Testis (tissue), 2 donors: ENCODE measurements around the gene PCCA.

Source experiments
- POLR2A ChIP-seq: fragments of 450-650 bp; IDR thresholded peaks from one replicate; pipeline ENCODE4 v1.6.1; 2017; ENCODE audit warnings: antibody characterized with exemption, mild to moderate bottlenecking, moderate library complexity
- TF ChIP-seq, protein P1 (sequence below), 3 experiments: fragments of 450-650 bp in 2 of 3; fragments of 200-600 bp in 1 of 3; sonication (generic) in 1 of 3; IDR thresholded peaks; one replicate each; pipeline ENCODE4 v1.5.1; 2016 to 2019; ENCODE audit warnings: antibody characterized with exemption in 3 of 3, mild to moderate bottlenecking in 2 of 3, moderate library complexity in 1 of 3

DNA sequence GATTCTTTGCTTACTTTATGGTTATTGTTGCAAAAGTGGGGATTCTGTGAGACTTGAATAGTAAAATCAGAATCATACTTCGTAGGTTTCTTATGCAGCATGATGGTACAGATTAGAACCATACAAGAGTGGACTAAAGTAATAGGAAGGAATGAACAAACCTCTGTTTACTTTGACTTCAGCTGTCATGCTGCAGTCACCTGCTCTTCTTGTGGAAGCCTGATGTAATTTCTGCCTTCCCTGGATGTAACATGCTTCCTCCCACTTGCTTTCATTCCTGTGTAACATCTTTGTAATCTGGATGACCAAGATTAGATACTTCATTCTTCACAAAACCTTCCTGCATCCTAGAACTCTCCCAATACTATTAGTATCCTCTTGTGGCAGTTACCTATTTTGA, 235.0 kb downstream of the PCCA start:
- no peak for TF ChIP-seq POLR2A
- TF ChIP-seq, protein P1, sequence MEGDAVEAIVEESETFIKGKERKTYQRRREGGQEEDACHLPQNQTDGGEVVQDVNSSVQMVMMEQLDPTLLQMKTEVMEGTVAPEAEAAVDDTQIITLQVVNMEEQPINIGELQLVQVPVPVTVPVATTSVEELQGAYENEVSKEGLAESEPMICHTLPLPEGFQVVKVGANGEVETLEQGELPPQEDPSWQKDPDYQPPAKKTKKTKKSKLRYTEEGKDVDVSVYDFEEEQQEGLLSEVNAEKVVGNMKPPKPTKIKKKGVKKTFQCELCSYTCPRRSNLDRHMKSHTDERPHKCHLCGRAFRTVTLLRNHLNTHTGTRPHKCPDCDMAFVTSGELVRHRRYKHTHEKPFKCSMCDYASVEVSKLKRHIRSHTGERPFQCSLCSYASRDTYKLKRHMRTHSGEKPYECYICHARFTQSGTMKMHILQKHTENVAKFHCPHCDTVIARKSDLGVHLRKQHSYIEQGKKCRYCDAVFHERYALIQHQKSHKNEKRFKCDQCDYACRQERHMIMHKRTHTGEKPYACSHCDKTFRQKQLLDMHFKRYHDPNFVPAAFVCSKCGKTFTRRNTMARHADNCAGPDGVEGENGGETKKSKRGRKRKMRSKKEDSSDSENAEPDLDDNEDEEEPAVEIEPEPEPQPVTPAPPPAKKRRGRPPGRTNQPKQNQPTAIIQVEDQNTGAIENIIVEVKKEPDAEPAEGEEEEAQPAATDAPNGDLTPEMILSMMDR (IDR thresholded peaks at IDR 0.05): no peak
